CD4-positive, alpha-beta T cell treated with Interleukin-6 for 4 hours (primary cell): ENCODE results near the gene KCNC4.

Experiments
- DNase-seq: peaks from one replicate; pipeline ENCODE4 v3.0.0-alpha.2; 2020; ENCODE audit warnings: mixed read lengths

KCNC4 gene

GRCh38 chr1:110189181-110189580 is 20.9 kb upstream of the KCNC4 start:
- no peak for DNase-seq

GRCh38 chr1:110190282-110190929 is 19.7 kb upstream of the KCNC4 start:
- no peak for DNase-seq

- DNase-seq: no peak
Observed at GRCh38 chr1:110192541-110192940, 17.6 kb upstream of the KCNC4 start.

GRCh38 chr1:110195196-110195595 is 14.9 kb upstream of the KCNC4 start:
- no peak for DNase-seq

GRCh38 chr1:110196917-110197765 is 13.0 kb upstream of the KCNC4 start:
- peak; percentile 64 for DNase-seq

GRCh38 chr1:110197905-110198629 is 12.0 kb upstream of the KCNC4 start:
- DNase-seq: no peak

- DNase-seq: no peak
Observed at GRCh38 chr1:110198746-110199145, 11.4 kb upstream of the KCNC4 start.

GRCh38 chr1:110200190-110200589 is 9.9 kb upstream of the KCNC4 start:
- no peak for DNase-seq

- DNase-seq: no peak
Observed at GRCh38 chr1:110200666-110201065, 9.4 kb upstream of the KCNC4 start.

GRCh38 chr1:110201157-110201825 is 8.8 kb upstream of the KCNC4 start:
- no peak for DNase-seq

GRCh38 chr1:110203021-110203661 is 7.0 kb upstream of the KCNC4 start:
- peak; percentile 73 for DNase-seq

- no peak for DNase-seq
Observed at GRCh38 chr1:110205156-110205555, 5.0 kb upstream of the KCNC4 start.

GRCh38 chr1:110205591-110206155 is 4.4 kb upstream of the KCNC4 start:
- DNase-seq: no peak

- no peak for DNase-seq
Observed at GRCh38 chr1:110206261-110206920, 3.7 kb upstream of the KCNC4 start.

- DNase-seq: peak; percentile 86
Observed at GRCh38 chr1:110207831-110208230, 2.3 kb upstream of the KCNC4 start.

- no peak for DNase-seq
Observed at GRCh38 chr1:110208916-110209645, 1.0 kb upstream of the KCNC4 start.

GRCh38 chr1:110210604-110211495 is 736 bp downstream of the KCNC4 start:
- peak; percentile 74 for DNase-seq

GRCh38 chr1:110211496-110212168 is 1.5 kb downstream of the KCNC4 start:
- no peak for DNase-seq
